HUES64 (cell line): ENCODE results near the gene DNAJC13. TPM values are rescaled to one million over a fixed set of nuclear protein-coding genes. Genes with fewer than 3 reads are reported as not detected.
"Not testable (repeated sequence)": the region's sequence is repeated elsewhere in the genome, so short reads cannot be mapped to it uniquely, and the experiment has no call there.

Source experiments
- H3K27ac ChIP-seq: 2 replicates; pipeline ENCODE4 v1.7.0; 2013; ENCODE audit warnings: low read depth, low read length, inconsistent platforms
- H3K27me3 ChIP-seq: 2 replicates; pipeline ENCODE4 v1.6.1; 2013; ENCODE audit warnings: mild to moderate bottlenecking, low read length; ENCODE audit not compliant: insufficient read depth
- H3K36me3 ChIP-seq: 2 replicates; pipeline ENCODE4 v1.6.1; 2013; ENCODE audit warnings: mild to moderate bottlenecking, low read length; ENCODE audit not compliant: insufficient read depth
- H3K4me1 ChIP-seq: 2 replicates; pipeline ENCODE4 v1.6.1; 2013; ENCODE audit warnings: mild to moderate bottlenecking, low read length, moderate library complexity; ENCODE audit not compliant: insufficient read depth
- H3K4me3 ChIP-seq: 2 replicates; pipeline ENCODE4 v1.5.1; 2013; ENCODE audit warnings: mild to moderate bottlenecking, low read length, moderate library complexity
- H3K9ac ChIP-seq: 2 replicates; pipeline ENCODE4 v1.6.1; 2013; ENCODE audit warnings: mild to moderate bottlenecking, low read depth, low read length
- H3K9me3 ChIP-seq: 2 replicates; pipeline ENCODE4 v1.6.1; 2013; ENCODE audit warnings: low read depth, low read length; ENCODE audit not compliant: insufficient read depth
- WGBS: fragments of 150-250, 120-280 bp; methylation state at CpG from one replicate; pipeline ENCODE4 v1.1.7; 2013; ENCODE audit warnings: missing lambda C conversion rate; 5-methylcytosine and 5-hydroxymethylcytosine counted together
- polyA plus RNA-seq, 2 experiments: library from polyadenylated mRNA; stranded (reverse); fragments of 50-300 nt; gene quantifications; one replicate each; pipeline ENCODE4 v1.2.3, GENCODE V29; 2013

Gene DNAJC13, protein sequence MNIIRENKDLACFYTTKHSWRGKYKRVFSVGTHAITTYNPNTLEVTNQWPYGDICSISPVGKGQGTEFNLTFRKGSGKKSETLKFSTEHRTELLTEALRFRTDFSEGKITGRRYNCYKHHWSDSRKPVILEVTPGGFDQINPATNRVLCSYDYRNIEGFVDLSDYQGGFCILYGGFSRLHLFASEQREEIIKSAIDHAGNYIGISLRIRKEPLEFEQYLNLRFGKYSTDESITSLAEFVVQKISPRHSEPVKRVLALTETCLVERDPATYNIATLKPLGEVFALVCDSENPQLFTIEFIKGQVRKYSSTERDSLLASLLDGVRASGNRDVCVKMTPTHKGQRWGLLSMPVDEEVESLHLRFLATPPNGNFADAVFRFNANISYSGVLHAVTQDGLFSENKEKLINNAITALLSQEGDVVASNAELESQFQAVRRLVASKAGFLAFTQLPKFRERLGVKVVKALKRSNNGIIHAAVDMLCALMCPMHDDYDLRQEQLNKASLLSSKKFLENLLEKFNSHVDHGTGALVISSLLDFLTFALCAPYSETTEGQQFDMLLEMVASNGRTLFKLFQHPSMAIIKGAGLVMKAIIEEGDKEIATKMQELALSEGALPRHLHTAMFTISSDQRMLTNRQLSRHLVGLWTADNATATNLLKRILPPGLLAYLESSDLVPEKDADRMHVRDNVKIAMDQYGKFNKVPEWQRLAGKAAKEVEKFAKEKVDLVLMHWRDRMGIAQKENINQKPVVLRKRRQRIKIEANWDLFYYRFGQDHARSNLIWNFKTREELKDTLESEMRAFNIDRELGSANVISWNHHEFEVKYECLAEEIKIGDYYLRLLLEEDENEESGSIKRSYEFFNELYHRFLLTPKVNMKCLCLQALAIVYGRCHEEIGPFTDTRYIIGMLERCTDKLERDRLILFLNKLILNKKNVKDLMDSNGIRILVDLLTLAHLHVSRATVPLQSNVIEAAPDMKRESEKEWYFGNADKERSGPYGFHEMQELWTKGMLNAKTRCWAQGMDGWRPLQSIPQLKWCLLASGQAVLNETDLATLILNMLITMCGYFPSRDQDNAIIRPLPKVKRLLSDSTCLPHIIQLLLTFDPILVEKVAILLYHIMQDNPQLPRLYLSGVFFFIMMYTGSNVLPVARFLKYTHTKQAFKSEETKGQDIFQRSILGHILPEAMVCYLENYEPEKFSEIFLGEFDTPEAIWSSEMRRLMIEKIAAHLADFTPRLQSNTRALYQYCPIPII (N-terminal part only)
- 16.5 TPM for polyA plus RNA-seq (2013, experiment 1 of 2)
- polyA plus RNA-seq (2013, experiment 2 of 2), result 20.4 TPM

DNA sequence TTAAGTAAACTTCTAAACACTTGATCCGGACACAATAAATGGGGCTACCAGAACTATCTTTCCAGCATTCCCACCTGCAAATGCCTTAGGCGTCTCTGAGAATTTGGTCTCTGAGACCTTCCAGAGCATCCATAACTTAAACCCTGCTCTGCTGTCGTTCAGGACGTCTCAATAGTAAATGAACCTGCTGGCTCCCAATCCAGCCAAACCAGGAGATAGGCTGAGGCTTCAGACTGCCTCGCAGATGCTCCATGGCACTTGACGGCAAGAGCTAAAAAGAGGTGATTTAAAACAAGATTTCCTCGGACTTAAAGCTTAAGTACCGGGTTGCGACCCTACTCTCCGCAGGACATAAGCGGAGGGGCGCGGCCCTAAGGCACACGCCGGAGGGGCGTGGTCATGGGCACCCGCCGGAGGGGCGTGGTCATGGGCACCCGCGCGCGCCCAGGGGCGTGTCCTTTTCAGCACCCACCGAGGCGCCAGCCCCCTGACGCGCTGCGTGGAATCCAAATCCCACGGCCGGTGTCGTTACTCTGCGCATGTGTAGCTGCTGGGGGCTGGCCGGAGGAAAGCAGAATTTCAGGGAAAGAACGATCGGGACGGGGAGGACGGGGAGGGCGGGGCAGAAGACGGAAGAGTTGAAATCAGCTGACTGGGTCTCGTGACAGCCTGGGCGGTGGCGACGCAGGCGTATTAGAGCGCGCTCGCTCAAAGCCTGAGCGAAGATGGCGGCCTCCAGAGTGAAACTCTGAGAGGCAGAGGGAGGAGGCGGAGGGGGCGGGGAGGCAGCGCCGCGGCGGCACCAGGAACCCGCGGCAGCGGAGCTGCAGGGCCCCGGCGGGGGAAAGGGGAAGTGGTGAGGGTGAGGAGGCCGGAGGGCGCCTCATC is at the start of gene DNAJC13:
Gene DNAJC13 (plus strand): TSS at position 696 of the 888 bp plus-strand sequence. CDS start 17,049 bp downstream, outside the sequence.
- Histone ChIP-seq H3K27ac (peak within 1 kb of the TSS; percentile 79), H3K27me3 (0 out of 2 replicates have a peak, but pooled peaks cover 5% of the 10 kb centered on the region), H3K9ac (peak within 1 kb of the TSS; percentile 83), H3K9me3 (no peaks in the 10 kb centered on the region), H3K4me1 (peaks cover 6% of the 10 kb centered on the region; the same call in 1 of the 2 replicates), H3K36me3 (no peaks in the 10 kb centered on the region; the same call in 1 of the 2 replicates), H3K4me3 (peak within 1 kb of the TSS; percentile 97)
- WGBS, result 2% methylated on average over 63 of the region's 63 CpGs

DNA sequence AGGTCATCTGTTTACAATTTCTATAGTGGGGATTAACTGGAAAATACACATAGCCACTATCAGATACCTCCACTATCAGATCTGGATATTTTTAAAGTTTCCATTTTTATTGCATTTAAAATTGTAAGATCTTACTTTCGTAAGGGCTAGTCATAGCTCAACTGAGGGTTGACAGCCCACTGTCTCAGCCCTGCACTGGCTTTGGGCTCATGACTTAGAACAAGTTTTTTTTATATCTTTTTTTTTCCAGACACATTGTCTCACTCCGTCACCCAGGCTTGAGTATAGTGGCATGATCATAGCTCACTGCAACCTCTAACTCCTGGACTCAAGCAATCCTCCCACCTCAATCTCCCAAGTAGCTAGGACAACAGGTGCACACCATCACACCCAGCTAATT is 48.8 kb upstream of the DNAJC13 start:
- Histone ChIP-seq H3K4me1 (no peaks in the 10 kb centered on the region), H3K9me3 (no peaks in the 10 kb centered on the region), H3K36me3 (no peaks in the 10 kb centered on the region), H3K9ac (no peak overlapping the region), H3K27ac (no peak overlapping the region), H3K4me3 (no peak overlapping the region), H3K27me3 (no peaks in the 10 kb centered on the region)
- WGBS, result 95% methylated on average over 2 of the region's 2 CpGs

DNA sequence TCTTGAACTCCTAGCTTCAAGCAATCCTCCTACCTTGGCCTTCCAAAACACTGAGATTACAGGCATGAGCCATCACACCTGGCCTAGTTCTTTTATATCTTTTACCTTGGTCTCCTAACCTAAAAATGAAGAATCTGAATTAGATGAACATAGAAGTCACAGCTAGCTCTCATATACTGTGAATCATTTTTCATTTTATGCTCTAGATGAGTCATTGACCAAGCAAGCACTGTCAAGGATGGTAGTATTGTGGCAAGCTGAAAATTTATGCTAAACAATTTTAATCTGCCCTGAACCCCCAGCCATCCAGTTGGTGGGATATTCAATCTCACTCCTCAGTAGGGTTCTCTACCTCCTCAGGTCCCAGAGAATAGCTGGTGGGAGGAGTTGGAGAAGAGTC is 48.3 kb upstream of the DNAJC13 start:
- Histone ChIP-seq H3K4me3 (no peak overlapping the region), H3K36me3 (no peaks in the 10 kb centered on the region)

DNA sequence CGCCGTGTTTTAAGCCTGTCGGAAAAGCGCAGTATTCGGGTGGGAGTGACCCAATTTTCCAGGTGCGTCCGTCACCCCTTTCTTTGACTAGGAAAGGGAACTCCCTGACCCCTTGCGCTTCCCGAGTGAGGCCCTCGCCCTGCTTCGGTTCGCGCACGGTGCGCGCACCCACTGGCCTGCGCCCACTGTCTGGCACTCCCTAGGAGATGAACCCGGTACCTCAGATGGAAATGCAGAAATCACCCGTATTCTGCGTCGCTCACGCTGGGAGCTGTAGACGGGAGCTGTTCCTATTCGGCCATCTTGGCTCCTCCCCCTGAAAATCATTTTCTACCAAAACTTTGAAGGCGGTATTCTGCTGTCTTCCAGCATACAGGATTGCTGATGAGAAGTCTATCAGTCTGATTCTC is 40.4 kb upstream of the DNAJC13 start:
- H3K4me1 ChIP-seq, result peaks cover 17% of the 10 kb centered on the region; the same call in 1 of the 2 replicates
- H3K4me3 ChIP-seq, result peak overlapping the region; percentile 65
- H3K27me3 ChIP-seq, H3K27ac ChIP-seq, H3K36me3 ChIP-seq, H3K9me3 ChIP-seq: not testable (repeated sequence)
- peak overlapping the region; percentile 84 for H3K9ac ChIP-seq
- 17% methylated on average over 25 of the region's 25 CpGs for WGBS

More for the DNA sequence above, 48.3 kb upstream of the DNAJC13 start:
- no peak overlapping the region for H3K9ac ChIP-seq
- no peaks in the 10 kb centered on the region for H3K9me3 ChIP-seq
- no peaks in the 10 kb centered on the region for H3K27me3 ChIP-seq
- H3K4me1 ChIP-seq, result no peaks in the 10 kb centered on the region
- no peak overlapping the region for H3K27ac ChIP-seq

GRCh38 chr3:132378048-132378762 is 39.1 kb upstream of the DNAJC13 start:
- no peak overlapping the region for H3K9ac ChIP-seq
- peaks cover 19% of the 10 kb centered on the region; the same call in 1 of the 2 replicates for H3K4me1 ChIP-seq
- no peak overlapping the region for H3K4me3 ChIP-seq
- H3K27me3 ChIP-seq, result no peaks in the 10 kb centered on the region
- no peaks in the 10 kb centered on the region for H3K36me3 ChIP-seq
- H3K27ac ChIP-seq, result no peak overlapping the region
- WGBS, result 91% methylated on average over 1 of the region's 2 CpGs
- peaks cover 9% of the 10 kb centered on the region; the same call in 1 of the 2 replicates for H3K9me3 ChIP-seq

DNA sequence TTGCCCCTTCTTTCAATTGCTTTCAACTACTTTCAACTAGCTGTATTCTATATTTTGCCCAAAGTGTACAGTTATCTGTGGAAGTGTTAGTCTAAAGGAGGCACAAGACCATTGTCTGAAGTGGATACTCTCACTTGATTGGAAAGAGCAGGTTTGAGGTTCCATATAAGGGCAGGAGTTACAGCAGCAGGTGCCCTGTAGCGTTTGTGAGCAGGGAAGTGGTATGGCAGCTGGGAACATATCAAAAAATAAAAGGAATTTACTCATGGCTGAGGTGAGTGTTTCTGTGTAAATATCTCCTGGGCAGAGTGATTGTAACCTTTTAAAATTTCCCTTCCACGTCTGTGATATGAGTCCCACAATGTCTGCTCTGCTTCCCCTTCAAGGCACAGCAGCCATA is 38.5 kb upstream of the DNAJC13 start:
- Histone ChIP-seq H3K9ac (no peak overlapping the region), H3K36me3 (no peaks in the 10 kb centered on the region), H3K27ac (no peak overlapping the region), H3K4me1 (peaks cover 19% of the 10 kb centered on the region; the same call in 1 of the 2 replicates), H3K27me3 (no peaks in the 10 kb centered on the region), H3K4me3 (no peak overlapping the region), H3K9me3 (peaks cover 15% of the 10 kb centered on the region; the same call in 1 of the 2 replicates)
- 79% methylated on average over 2 of the region's 2 CpGs for WGBS

- Histone ChIP-seq H3K27me3 (no peaks in the 10 kb centered on the region), H3K9me3 (peaks cover 18% of the 10 kb centered on the region; the same call in 1 of the 2 replicates), H3K36me3 (no peaks in the 10 kb centered on the region), H3K27ac (no peak overlapping the region), H3K4me3 (no peak overlapping the region), H3K4me1 (peaks cover 19% of the 10 kb centered on the region; the same call in 1 of the 2 replicates), H3K9ac (no peak overlapping the region)
- WGBS, result 100% methylated on average over 1 of the region's 1 CpG
These were observed 36.4 kb upstream of the DNAJC13 start for GRCh38 chr3:132380920-132381319.

DNA sequence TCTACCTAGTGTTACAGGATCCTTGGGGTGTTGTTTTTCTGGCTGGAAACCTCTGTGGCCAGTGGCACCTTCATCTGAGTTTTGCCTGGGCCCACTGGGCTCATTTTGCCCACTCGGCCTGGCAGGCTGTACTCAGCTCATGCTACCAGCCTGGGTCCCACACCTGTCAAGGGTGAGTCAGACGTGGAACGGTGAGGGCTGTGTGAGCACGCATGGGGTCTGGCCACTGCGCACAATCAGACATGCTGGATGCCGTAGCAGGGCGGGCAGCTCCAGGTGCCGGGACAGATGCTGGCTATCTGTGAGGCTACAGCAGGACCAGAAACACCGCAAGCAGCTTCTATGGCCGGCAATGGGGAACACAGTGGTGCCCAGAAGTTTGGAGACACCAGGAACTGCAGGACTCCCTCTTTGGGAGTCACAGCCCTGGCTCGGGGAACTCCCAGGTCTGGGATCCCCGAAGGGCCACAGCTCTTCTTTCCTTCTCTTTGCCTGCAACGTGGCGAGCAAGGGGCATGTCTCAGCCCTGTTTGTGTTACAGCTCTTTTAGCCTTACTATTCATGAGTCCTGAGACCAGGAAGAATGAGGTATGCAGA is 35.9 kb upstream of the DNAJC13 start:
- no peak overlapping the region for H3K9ac ChIP-seq
- WGBS, result 95% methylated on average over 14 of the region's 14 CpGs

DNA sequence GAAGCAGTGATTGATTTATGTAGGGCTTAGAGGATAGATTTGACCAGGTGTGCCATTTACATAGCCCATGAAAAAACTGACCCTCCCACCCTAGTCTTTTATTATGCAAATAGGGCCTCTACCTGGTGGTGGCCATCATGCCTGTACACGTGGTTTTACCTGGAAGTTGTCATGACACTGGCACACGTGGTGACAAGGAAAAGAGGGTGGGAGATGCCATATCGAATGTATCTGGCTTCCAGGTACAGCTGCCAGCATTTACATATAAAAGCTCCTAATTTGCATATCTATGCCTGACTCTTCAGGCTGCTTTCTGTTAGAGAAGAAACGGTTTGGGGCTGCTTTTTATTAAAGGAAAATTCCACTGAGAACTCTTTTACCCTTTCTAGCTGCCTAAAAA is 35.0 kb upstream of the DNAJC13 start:
- no peaks in the 10 kb centered on the region for H3K27me3 ChIP-seq
- H3K27ac ChIP-seq, result peak overlapping the region; percentile 84; the same call in 1 of the 2 replicates
- H3K36me3 ChIP-seq, result no peaks in the 10 kb centered on the region
- WGBS, result 34% methylated on average over 2 of the region's 4 CpGs
- H3K9me3 ChIP-seq, result peaks cover 18% of the 10 kb centered on the region; the same call in 1 of the 2 replicates
- H3K4me1 ChIP-seq, result peaks cover 19% of the 10 kb centered on the region; the same call in 1 of the 2 replicates
- no peak overlapping the region for H3K9ac ChIP-seq
- no peak overlapping the region for H3K4me3 ChIP-seq

More for the DNA sequence above, 35.9 kb upstream of the DNAJC13 start:
- Histone ChIP-seq H3K27ac (peak overlapping the region; percentile 67; the same call in 1 of the 2 replicates), H3K36me3 (no peaks in the 10 kb centered on the region), H3K27me3 (no peaks in the 10 kb centered on the region), H3K9me3 (peaks cover 18% of the 10 kb centered on the region; the same call in 1 of the 2 replicates), H3K4me3 (no peak overlapping the region), H3K4me1 (peaks cover 19% of the 10 kb centered on the region; the same call in 1 of the 2 replicates)
